ENCODE results near the gene EEFSEC. TPM values are rescaled to one million over a fixed set of nuclear protein-coding genes. Genes with fewer than 3 reads are reported as not detected.

Gene EEFSEC
- total RNA-seq, 1 donor from 2014 or later = 10.1 TPM

GRCh38 chr3:128232376-128233178, 79.3 kb downstream of the EEFSEC start:
- TF ChIP-seq CTCF (conservative IDR thresholded peaks at IDR 0.05; ENCODE audit: low read depth, low read length) = no peak
- no peak overlapping the region for H3K4me3 ChIP-seq (ENCODE audit: low read depth, low read length)
- no peak for DNase-seq (ENCODE audit: low read depth)

DNA sequence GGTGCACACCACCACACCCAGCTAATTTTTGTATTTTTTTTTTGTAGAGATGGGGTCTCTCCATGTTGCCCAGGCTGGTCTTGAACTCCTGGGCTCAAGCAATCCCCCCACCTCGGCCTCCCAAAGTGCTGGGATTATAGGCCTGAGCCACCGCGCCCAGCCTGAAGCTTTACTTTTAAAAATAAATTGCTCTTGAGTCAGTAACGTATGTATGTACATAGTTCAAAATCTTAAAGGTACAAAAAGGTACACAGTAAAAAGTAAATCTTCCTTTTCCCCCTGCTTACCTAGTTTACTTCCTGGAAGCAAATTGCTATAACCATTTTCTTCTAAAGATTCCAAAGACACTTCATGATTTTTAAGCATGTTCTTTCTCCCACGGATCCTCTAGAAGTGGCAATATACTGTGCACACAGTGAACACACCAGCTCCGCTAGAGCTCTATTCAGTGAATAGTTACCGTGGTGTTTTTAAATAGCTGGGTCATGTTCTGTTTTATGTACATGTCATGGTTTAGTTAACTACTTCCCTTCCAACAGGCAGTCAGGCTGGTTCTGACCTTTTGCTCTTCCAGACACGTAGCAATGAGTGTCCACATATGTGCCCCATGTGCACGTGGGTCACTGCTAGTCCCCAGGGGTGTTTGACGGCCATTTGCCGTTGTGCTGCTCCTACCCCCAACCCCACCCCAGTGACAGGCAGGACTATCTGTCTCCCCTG, 82.1 kb downstream of the EEFSEC start:
- no peak for DNase-seq (ENCODE audit: low read depth)
- no peak overlapping the region for H3K4me3 ChIP-seq (ENCODE audit: low read depth, low read length)
- TF ChIP-seq CTCF (conservative IDR thresholded peaks at IDR 0.05; ENCODE audit: low read depth, low read length) = no peak

DNA sequence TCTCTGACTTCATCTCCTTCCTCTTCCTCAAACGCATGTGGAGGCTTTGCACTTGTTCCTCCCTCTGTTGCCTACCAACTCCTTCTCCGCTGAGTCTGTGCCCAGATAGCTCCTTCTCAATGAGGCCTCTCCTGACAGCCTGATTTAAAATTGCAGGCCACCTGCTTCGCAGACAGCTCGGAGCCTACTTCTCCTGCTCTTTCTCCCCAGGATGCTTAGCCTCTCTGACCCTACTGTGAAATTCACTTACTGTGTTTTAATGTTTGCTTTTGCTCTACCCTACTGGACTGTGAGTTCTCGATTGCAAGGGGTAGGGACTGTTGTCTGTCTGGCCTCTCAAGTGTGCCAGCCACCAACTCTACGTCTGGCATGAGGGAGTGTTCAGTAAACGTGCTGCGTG, 83.4 kb downstream of the EEFSEC start:
- no peak overlapping the region for H3K4me3 ChIP-seq (ENCODE audit: low read depth, low read length)
- DNase-seq (ENCODE audit: low read depth) = no peak
- TF ChIP-seq CTCF (conservative IDR thresholded peaks at IDR 0.05; ENCODE audit: low read depth, low read length) = no peak

DNA sequence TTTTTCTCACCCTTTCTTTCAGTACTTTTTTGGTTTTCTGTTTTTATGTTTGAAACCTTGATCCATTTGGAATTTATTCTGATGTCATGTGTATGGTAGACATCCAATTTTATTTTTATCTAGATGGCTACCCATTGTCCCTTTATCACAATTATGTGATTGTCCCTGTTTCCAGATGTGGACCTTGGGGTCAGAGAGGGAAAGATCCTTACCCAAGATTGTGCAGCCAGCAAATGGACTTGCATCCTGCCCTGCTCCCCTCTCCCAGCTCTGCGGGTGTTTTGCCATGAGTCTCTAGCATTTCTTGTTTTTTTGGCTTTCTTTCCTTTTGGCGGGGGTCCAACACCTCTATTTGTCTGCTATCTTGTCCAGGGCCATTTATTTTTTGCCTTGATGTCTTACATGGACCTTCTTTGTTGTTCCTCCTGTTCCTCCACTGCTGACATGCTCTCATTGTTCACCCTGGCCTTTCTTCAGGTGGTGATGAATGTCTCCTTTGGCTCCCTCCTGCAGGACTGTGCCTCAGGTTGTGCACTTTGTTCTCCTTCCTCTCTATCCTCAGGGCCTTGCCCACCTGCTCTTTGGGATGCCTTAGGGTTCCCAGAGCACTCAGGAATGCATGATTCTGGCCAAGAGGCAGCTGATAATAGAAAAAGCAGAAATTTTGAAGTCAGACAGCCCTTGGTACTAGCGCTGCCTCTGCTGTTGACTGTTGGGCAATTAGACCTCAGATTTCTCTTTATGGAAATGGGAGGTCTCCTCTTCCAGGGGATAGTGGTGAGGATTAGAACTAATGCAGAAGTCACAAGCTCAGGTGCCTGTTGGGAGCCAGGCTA, 84.3 kb downstream of the EEFSEC start:
- DNase-seq (ENCODE audit: low read depth) = no peak
- TF ChIP-seq CTCF (conservative IDR thresholded peaks at IDR 0.05; ENCODE audit: low read depth, low read length) = no peak
- H3K4me3 ChIP-seq (ENCODE audit: low read depth, low read length) = no peak overlapping the region

GRCh38 chr3:128238184-128238489, 84.9 kb downstream of the EEFSEC start:
- DNase-seq (ENCODE audit: low read depth) = no peak
- TF ChIP-seq CTCF (conservative IDR thresholded peaks at IDR 0.05; ENCODE audit: low read depth, low read length) = no peak
- H3K4me3 ChIP-seq (ENCODE audit: low read depth, low read length) = no peak overlapping the region

DNA sequence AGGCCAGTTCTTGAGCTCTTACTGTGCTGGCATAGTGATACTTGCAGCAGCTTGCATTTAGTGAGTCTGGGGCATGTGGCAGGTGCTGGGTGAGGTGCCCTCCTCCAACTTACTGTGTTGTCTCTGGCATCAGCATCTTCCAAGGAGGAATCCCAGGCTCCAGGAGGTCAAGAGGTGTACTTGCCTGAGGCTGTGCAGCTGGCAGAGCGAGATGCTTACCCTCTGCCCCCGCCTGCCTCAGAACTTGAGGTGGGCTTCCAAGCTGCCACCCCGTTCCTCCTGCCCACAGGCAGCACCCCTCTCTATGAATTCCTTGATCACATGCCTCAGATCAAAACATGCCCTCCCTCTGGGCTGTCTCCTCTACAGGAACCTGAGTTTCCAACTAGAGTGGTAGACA, 86.0 kb downstream of the EEFSEC start:
- no peak for TF ChIP-seq CTCF (conservative IDR thresholded peaks at IDR 0.05; ENCODE audit: low read depth, low read length)
- no peak overlapping the region for H3K4me3 ChIP-seq (ENCODE audit: low read depth, low read length)
- no peak for DNase-seq (ENCODE audit: low read depth)

All from epithelial cell of proximal tubule (primary cell).